CD4-positive, alpha-beta T cell treated with Interferon gamma for 1 hour (primary cell): ENCODE data around the gene ZNF487.
"Not testable (repeated sequence)": the region's sequence is repeated elsewhere in the genome, so short reads cannot be mapped to it uniquely, and the experiment has no call there.

Experiments used
- DNase-seq: peaks from one replicate; pipeline ENCODE4 v3.0.0-alpha.2; 2020

Gene ZNF487

GRCh38 chr10:43440463-43441134 lies 3.7 kb downstream of the ZNF487 start:
- no peak for DNase-seq

- no peak for DNase-seq
Observed at GRCh38 chr10:43444323-43444722, 7.4 kb downstream of the ZNF487 start.

- no peak for DNase-seq
Observed at GRCh38 chr10:43444897-43445466, 8.1 kb downstream of the ZNF487 start.

- not testable (repeated sequence) for DNase-seq
Observed at GRCh38 chr10:43446219-43447017, 9.5 kb downstream of the ZNF487 start.

- no peak for DNase-seq
Observed at GRCh38 chr10:43448742-43449141, 11.8 kb downstream of the ZNF487 start.

GRCh38 chr10:43452356-43452914 lies 15.5 kb downstream of the ZNF487 start:
- DNase-seq: no peak

- DNase-seq: no peak
Observed at GRCh38 chr10:43453266-43453831, 16.4 kb downstream of the ZNF487 start.

GRCh38 chr10:43454025-43454424 lies 17.1 kb downstream of the ZNF487 start:
- DNase-seq: not testable (repeated sequence)

- not testable (repeated sequence) for DNase-seq
Observed at GRCh38 chr10:43456561-43456960, 19.6 kb downstream of the ZNF487 start.

GRCh38 chr10:43458227-43458626 lies 21.3 kb downstream of the ZNF487 start:
- no peak for DNase-seq

- DNase-seq: no peak
Observed at GRCh38 chr10:43461950-43462349, 25.0 kb downstream of the ZNF487 start.

- not testable (repeated sequence) for DNase-seq
Observed at GRCh38 chr10:43465086-43465735, 28.3 kb downstream of the ZNF487 start.

- not testable (repeated sequence) for DNase-seq
Observed at GRCh38 chr10:43465736-43466120, 28.8 kb downstream of the ZNF487 start.

- DNase-seq: no peak
Observed at GRCh38 chr10:43471146-43471545, 34.2 kb downstream of the ZNF487 start.

- no peak for DNase-seq
Observed at GRCh38 chr10:43471935-43472720, 35.2 kb downstream of the ZNF487 start.

GRCh38 chr10:43479275-43479674 lies 42.4 kb downstream of the ZNF487 start:
- DNase-seq: no peak

GRCh38 chr10:43482319-43483078 lies 45.6 kb downstream of the ZNF487 start:
- DNase-seq: no peak

GRCh38 chr10:43491855-43492254 lies 54.9 kb downstream of the ZNF487 start:
- DNase-seq: no peak

GRCh38 chr10:43502931-43503330 lies 66.0 kb downstream of the ZNF487 start:
- DNase-seq: no peak

GRCh38 chr10:43524434-43525247 lies 87.7 kb downstream of the ZNF487 start:
- no peak for DNase-seq
